ENCODE data around the gene GRID1. TPM values are rescaled to one million over a fixed set of nuclear protein-coding genes. Genes with fewer than 3 reads are reported as not detected.

GRID1 gene
- total RNA-seq, 1 donor from 2014 or later: 0.22 TPM

- H3K36me3 Mint-ChIP-seq (ENCODE audit: insufficient read depth): no peaks in the 10 kb centered on the region
- peaks cover 10% of the 10 kb centered on the region for H3K27me3 Mint-ChIP-seq
- H3K4me1 Mint-ChIP-seq (ENCODE audit: low read depth): peaks cover 12% of the 10 kb centered on the region
- no peaks in the 10 kb centered on the region for H3K9me3 Mint-ChIP-seq (ENCODE audit: low read depth)
- no peak overlapping the region for H3K27ac Mint-ChIP-seq
- H3K4me3 Mint-ChIP-seq (ENCODE audit: low read depth): no peak overlapping the region
- no peak for DNase-seq (ENCODE audit: low spot score, unreplicated experiment)
- TF ChIP-seq, protein P1, sequence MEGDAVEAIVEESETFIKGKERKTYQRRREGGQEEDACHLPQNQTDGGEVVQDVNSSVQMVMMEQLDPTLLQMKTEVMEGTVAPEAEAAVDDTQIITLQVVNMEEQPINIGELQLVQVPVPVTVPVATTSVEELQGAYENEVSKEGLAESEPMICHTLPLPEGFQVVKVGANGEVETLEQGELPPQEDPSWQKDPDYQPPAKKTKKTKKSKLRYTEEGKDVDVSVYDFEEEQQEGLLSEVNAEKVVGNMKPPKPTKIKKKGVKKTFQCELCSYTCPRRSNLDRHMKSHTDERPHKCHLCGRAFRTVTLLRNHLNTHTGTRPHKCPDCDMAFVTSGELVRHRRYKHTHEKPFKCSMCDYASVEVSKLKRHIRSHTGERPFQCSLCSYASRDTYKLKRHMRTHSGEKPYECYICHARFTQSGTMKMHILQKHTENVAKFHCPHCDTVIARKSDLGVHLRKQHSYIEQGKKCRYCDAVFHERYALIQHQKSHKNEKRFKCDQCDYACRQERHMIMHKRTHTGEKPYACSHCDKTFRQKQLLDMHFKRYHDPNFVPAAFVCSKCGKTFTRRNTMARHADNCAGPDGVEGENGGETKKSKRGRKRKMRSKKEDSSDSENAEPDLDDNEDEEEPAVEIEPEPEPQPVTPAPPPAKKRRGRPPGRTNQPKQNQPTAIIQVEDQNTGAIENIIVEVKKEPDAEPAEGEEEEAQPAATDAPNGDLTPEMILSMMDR (IDR thresholded peaks at IDR 0.05; ENCODE audit: unreplicated experiment): no peak
Observed at GRCh38 chr10:85604136-85604725, 762.4 kb downstream of the GRID1 start.

DNA sequence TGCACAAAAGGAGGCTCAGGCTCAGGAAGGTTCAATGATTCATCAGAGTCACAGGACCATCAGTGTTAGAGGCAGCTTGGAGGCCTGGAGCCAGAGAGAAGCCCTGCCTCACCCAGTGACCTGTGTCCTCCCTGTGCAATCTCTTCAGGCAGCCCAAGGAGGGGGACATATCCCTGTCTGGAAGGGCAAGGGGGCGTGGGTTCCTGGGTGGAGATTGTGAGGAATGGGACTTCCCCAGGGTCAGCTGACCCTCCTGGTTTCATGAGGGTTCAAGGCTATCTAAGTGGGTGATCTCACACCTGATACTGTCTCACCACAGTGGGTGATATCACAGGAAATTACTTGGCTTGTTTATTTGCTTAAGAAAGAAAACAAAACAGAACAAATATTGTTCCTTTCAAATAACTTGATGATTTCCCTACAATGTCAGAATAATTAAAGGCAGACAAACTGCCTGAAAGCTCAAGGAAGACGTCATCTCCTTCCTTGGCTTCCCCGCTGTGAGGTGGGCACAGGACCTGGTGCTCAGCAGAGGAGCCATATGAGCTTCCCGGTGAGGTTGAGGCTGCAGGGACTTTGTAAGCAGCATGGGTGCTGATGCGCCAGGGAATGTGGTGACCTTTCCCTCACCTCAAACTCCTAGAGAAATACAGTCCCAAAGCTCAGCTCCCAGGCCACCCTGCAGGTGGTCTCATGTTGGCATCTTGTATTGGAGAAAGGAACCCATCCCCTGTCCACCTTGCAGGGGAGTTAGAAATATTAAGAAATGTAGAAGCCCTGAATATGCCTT lies 763.2 kb downstream of the GRID1 start:
- H3K9me3 Mint-ChIP-seq (ENCODE audit: low read depth): no peaks in the 10 kb centered on the region

DNA sequence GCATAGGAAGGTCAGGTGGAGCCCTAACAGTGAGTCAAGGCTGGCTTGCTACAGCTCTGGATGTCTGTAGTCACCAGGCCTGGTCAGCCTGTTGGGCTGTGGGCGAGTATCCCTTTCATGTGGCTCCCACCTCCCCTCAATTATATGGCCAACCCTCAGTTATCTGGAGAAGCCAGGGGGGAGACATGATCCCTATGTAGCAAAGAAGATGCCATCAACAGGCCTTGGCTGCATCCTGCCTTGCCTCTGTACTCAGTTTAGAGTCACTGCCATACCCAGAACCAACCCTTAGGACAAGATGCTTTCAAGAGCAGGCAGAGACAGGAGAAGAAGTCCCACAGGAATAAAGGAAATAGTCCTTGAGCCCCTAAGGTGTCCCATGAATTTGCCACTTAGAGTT lies 763.9 kb downstream of the GRID1 start:
- Mint-ChIP-seq H3K4me1 (ENCODE audit: low read depth) (peaks cover 12% of the 10 kb centered on the region), H3K36me3 (ENCODE audit: insufficient read depth) (no peaks in the 10 kb centered on the region), H3K4me3 (ENCODE audit: low read depth) (no peak overlapping the region), H3K27me3 (peaks cover 8% of the 10 kb centered on the region), H3K9me3 (ENCODE audit: low read depth) (no peaks in the 10 kb centered on the region), H3K27ac (no peak overlapping the region)
- DNase-seq (ENCODE audit: low spot score, unreplicated experiment): no peak
- TF ChIP-seq, protein P1 (IDR thresholded peaks at IDR 0.05; ENCODE audit: unreplicated experiment): no peak

More for the DNA sequence above, 763.2 kb downstream of the GRID1 start:
- peaks cover 8% of the 10 kb centered on the region for H3K27me3 Mint-ChIP-seq
- no peaks in the 10 kb centered on the region for H3K36me3 Mint-ChIP-seq (ENCODE audit: insufficient read depth)
- H3K27ac Mint-ChIP-seq: no peak overlapping the region
- H3K4me1 Mint-ChIP-seq (ENCODE audit: low read depth): peaks cover 12% of the 10 kb centered on the region
- H3K4me3 Mint-ChIP-seq (ENCODE audit: low read depth): no peak overlapping the region
- DNase-seq (ENCODE audit: low spot score, unreplicated experiment): no peak
- TF ChIP-seq, protein P1 (IDR thresholded peaks at IDR 0.05; ENCODE audit: unreplicated experiment): no peak

DNA sequence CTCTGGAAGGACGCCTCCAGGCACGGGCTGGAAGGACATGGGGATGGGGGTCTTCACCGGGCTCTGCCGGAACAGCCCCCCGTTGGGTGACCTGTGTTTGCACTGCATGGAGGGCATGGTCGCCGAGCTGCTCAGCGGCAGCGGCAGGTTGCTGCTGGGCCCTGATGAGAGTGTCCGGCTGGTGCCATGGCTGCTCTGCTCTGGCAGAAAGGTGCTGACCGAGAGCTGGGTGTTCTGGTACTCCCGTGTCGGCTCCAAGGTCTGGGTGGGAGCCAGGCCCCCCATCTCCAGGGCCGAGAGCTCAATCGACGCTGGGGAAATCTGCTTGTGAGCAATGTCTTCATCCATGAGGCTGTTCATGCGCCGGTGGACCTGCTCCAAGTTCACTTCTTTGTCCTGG lies 764.3 kb downstream of the GRID1 start:
- no peak overlapping the region for H3K27ac Mint-ChIP-seq

DNA sequence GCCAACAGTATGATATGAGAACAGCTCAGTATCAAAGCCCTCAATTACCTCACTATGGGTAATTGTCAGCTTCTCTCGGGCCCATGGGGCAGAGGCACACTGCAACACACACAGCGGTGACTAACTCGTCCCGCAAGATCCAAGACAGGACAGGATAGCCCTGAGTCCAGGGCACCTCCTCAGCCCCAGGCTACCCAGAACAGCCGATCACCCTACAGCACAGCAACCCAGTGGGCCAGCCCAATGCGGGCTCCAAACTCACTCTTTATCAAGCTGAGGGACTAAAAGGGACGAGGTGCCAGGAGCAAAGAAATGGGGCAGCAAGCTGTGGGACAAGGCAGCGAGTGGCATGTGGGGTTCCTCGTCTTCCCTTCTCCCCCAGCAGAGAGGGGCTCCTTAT lies 765.1 kb downstream of the GRID1 start:
- Mint-ChIP-seq H3K27ac (no peak overlapping the region), H3K4me1 (ENCODE audit: low read depth) (peaks cover 12% of the 10 kb centered on the region), H3K27me3 (peaks cover 18% of the 10 kb centered on the region), H3K9me3 (ENCODE audit: low read depth) (no peaks in the 10 kb centered on the region), H3K4me3 (ENCODE audit: low read depth) (no peak overlapping the region), H3K36me3 (ENCODE audit: insufficient read depth) (no peaks in the 10 kb centered on the region)
- TF ChIP-seq, protein P1 (IDR thresholded peaks at IDR 0.05; ENCODE audit: unreplicated experiment): no peak
- no peak for DNase-seq (ENCODE audit: low spot score, unreplicated experiment)

More for the DNA sequence above, 764.3 kb downstream of the GRID1 start:
- no peaks in the 10 kb centered on the region for H3K9me3 Mint-ChIP-seq (ENCODE audit: low read depth)
- DNase-seq (ENCODE audit: low spot score, unreplicated experiment): no peak
- H3K4me3 Mint-ChIP-seq (ENCODE audit: low read depth): no peak overlapping the region
- no peaks in the 10 kb centered on the region for H3K36me3 Mint-ChIP-seq (ENCODE audit: insufficient read depth)
- peaks cover 12% of the 10 kb centered on the region for H3K27me3 Mint-ChIP-seq
- TF ChIP-seq, protein P1 (IDR thresholded peaks at IDR 0.05; ENCODE audit: unreplicated experiment): no peak
- peaks cover 12% of the 10 kb centered on the region for H3K4me1 Mint-ChIP-seq (ENCODE audit: low read depth)

Measured in progenitor cell of endocrine pancreas (in vitro differentiated cells).